WERI-Rb-1 (cell line): Measurements from ENCODE around the gene PGS1.

ENCODE experiments used
- DNase-seq: peaks from one replicate; pipeline ENCODE4 v3.0.0-alpha.2; 2020
- H3K27ac ChIP-seq: fragments of 250-450 bp; sonication (Bioruptor Pico); 2 replicates; pipeline ENCODE4 v1.5.1; 2020; ENCODE audit warnings: mild to moderate bottlenecking, moderate library complexity
- H3K27me3 ChIP-seq: fragments of 250-450 bp; sonication (Bioruptor Pico); 2 replicates; pipeline ENCODE4 v1.5.1; 2021; ENCODE audit warnings: mild to moderate bottlenecking, low read depth, moderate library complexity; ENCODE audit not compliant: insufficient read depth, severe bottlenecking
- H3K36me3 ChIP-seq: fragments of 250-450 bp; sonication (Bioruptor Pico); 2 replicates; pipeline ENCODE4 v1.5.1; 2020; ENCODE audit warnings: mild to moderate bottlenecking, moderate library complexity
- H3K4me3 ChIP-seq: 2 replicates; pipeline ENCODE4 v1.5.1; 2011; ENCODE audit warnings: low read depth, mild to moderate bottlenecking, control low read depth, low read length
- H3K9me3 ChIP-seq: fragments of 250-450 bp; sonication (Bioruptor Pico); 2 replicates; pipeline ENCODE4 v1.5.1; 2021; ENCODE audit warnings: mild to moderate bottlenecking, moderate library complexity; ENCODE audit not compliant: severe bottlenecking
- TF ChIP-seq, protein P1 (sequence below): IDR thresholded peaks from 2 replicates; pipeline ENCODE4 v1.5.1; 2011; ENCODE audit warnings: low read depth, mild to moderate bottlenecking, control low read depth, inconsistent platforms, low read length

Gene PGS1

DNA sequence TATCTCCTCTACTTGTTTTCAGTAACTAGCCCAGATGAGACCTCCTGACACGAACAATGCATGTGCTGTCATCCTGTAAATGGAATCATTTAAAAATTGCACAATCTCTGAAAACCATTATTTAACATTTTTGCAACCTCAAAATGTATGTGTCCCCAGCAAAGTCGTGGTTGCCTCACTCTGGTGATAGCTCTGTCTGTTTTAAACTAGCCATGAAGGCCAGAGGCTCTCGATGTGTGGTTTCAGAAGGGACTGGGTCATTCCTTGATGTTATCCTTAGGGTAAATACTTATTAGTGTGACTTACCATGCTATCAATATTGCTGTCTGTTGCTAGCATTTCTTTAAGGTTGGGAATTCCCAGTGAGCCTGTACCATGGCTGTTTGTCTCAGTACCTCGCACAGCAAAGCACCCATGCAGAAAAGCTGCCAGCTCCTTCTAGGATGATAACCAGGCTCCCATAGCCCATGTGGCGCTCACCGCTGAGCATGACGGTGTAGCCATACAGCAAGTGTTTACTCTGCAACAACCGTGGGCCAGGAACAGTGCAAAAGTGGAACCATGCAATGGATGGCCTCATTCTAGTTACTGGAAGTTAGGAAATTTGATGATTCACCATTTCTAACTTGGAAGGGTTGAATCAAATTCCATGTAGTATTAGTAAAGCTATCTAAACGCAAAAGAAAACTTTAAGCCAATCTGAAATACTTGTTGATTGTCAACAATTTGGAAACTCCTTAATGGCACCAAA lies 2.9 kb upstream of the PGS1 start:
- Histone ChIP-seq H3K27ac (no peak overlapping the region), H3K9me3 (no peaks in the 10 kb centered on the region), H3K27me3 (no peaks in the 10 kb centered on the region), H3K36me3 (peaks cover 8% of the 10 kb centered on the region), H3K4me3 (no peak overlapping the region)
- no peak for DNase-seq
- TF ChIP-seq, protein P1, sequence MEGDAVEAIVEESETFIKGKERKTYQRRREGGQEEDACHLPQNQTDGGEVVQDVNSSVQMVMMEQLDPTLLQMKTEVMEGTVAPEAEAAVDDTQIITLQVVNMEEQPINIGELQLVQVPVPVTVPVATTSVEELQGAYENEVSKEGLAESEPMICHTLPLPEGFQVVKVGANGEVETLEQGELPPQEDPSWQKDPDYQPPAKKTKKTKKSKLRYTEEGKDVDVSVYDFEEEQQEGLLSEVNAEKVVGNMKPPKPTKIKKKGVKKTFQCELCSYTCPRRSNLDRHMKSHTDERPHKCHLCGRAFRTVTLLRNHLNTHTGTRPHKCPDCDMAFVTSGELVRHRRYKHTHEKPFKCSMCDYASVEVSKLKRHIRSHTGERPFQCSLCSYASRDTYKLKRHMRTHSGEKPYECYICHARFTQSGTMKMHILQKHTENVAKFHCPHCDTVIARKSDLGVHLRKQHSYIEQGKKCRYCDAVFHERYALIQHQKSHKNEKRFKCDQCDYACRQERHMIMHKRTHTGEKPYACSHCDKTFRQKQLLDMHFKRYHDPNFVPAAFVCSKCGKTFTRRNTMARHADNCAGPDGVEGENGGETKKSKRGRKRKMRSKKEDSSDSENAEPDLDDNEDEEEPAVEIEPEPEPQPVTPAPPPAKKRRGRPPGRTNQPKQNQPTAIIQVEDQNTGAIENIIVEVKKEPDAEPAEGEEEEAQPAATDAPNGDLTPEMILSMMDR, result no peak

DNA sequence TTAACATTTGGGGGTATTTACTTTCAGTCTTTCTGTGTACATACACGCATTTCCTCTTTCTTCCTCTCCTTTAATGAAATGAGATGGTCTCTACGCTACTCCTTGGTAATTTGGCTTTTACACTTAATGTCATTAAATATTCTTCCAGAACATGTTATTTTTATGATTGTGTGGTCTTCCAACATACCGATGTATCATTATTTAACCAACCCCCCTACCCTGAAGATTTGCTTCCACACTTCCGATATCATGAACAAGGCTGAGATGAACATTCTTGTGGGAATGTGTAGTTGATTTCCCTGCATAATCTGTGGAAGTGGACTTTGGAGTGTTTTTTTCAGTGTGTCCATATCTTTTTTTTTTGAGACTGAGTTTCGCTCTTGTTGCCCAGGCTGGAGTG lies 2.3 kb upstream of the PGS1 start:
- no peak for DNase-seq
- TF ChIP-seq, protein P1, result no peak
- no peak overlapping the region for H3K27ac ChIP-seq
- no peak overlapping the region for H3K4me3 ChIP-seq
- H3K27me3 ChIP-seq, result no peaks in the 10 kb centered on the region
- H3K9me3 ChIP-seq, result no peaks in the 10 kb centered on the region
- H3K36me3 ChIP-seq, result peaks cover 10% of the 10 kb centered on the region

DNA sequence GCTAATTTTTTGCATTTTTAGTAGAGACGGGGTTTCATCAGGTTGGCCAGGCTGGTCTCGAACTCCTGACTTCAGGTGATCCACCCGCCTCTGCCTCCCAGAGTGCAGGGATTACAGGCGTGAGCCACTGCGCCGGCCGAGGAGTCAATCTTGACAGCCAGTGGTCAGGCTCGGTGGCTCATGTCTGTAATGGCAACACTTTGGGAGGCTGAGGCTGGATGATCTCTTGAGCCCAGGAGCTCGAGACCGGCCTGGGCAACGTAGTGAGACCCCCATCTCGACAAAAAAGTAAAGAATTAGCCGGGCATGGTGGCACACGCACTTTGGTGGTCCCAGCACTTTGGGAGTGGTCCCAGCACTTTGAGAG lies 608 bp upstream of the PGS1 start:
- TF ChIP-seq, protein P1, result no peak
- Histone ChIP-seq H3K9me3 (no peaks in the 10 kb centered on the region), H3K27me3 (no peaks in the 10 kb centered on the region), H3K36me3 (peaks cover 18% of the 10 kb centered on the region), H3K4me3 (peak overlapping the region; percentile 94), H3K27ac (peak overlapping the region; percentile 82)
- DNase-seq, result peak; percentile 63

DNA sequence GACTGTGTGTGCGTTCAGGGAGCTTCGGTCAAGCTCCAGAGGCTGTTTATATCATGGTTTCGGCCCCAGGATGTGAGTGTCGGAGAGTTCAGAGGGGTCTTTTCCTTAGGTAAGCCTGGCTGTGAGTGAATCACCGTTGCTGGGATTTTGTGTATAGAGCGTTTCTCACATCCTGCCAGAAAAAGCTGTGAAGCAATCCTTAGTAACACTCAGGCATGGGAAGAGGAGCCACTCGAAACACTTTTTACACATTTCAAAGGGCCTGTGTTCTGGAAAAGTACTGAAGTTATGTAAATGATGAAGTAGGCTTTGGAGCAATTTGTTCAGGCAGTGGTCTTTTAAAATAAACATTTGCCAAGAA lies 662 bp downstream of the PGS1 start:
- H3K4me3 ChIP-seq, result peak overlapping the region; percentile 94
- H3K27me3 ChIP-seq, result no peaks in the 10 kb centered on the region
- H3K9me3 ChIP-seq, result no peaks in the 10 kb centered on the region
- TF ChIP-seq, protein P1, result no peak
- no peak for DNase-seq
- H3K27ac ChIP-seq, result peak overlapping the region; percentile 82
- H3K36me3 ChIP-seq, result peaks cover 28% of the 10 kb centered on the region

DNA sequence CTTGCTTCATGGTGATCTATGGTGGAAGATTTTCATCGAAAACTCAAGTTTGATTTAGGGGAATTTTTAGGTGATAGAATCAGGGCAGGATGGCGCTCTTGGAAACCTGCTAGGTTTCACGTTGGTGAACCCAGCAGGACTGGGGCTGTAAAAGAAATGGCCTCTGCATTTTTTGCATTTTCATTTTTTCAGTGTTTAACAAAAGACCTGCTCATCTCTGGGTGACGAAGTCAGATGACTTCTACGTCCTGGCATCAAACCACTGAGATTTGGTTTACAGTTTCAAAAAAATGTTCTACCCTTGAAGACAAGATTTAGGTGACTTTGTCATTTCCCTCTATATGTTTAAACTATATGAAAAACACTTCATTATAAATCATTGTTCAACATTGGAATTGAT lies 1.9 kb downstream of the PGS1 start:
- Histone ChIP-seq H3K4me3 (no peak overlapping the region), H3K27me3 (no peaks in the 10 kb centered on the region), H3K27ac (no peak overlapping the region), H3K36me3 (peaks cover 36% of the 10 kb centered on the region), H3K9me3 (no peaks in the 10 kb centered on the region)
- DNase-seq, result no peak
- TF ChIP-seq, protein P1, result no peak
